GM04503 (cell line): ENCODE results near the gene FOXN3.
A peak's percentile ranks its signal among the peaks of the same experiment; 100 is the strongest.

Source experiments
- DNase-seq: peaks from one replicate; pipeline ENCODE4 v3.0.0-alpha.2; 2012; ENCODE audit warnings: low read depth

The FOXN3 gene

DNA sequence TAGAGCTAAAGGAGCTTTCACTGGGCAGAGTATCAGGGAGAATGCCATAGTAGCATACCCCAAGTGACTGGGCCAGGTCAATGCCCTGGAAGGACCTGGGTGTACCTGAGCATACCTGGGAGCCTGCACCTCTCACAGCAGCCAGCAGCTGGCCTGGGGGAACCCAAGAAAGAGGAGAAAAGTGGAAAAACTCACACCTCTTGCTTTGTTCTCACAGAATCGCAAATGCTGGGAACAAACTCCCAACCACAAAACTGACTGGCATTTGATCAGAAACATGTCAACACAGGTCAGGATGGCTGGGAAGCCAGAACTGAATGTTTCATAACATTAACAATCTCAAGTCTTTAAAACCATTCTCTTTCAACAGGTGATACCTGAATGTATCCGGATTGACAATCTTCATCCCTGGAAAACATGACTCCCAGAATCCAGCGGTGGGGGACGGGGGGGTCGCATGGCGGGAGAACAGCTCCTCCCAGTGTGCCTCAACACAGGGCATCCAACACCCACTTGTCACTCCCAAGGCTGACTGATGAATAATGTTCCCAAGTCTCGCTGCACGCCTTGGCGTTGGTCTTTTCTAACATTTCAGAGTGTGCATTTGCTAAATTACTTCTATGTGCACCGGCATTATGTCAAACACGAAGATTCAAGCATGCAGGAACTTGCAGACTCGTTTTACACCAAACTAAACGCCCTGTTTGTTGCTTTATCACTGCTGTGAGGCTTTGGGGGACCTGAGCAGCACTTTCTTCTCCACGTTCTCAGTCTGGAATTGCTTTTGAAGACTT lies 7.9 kb downstream of the FOXN3 start:
- DNase-seq, result no peak

DNA sequence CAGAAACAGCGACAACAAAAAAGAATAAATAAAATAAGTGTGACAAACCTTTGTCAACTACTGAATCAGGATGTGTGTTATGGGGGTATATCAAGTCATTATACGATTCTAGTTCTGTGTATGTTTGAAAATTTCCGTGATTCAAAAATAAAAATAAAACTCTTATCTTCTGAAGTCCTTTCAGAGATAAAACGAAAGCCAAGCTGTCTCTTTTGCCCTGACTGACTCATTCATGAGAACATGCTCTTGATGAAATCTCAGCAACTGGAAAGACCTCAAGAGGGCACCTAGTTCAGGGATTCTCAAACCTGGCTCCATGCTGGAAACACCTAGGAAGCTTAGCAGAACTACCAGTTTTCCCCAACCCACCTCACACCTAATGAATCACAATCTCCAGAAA lies 9.2 kb downstream of the FOXN3 start:
- no peak for DNase-seq

DNA sequence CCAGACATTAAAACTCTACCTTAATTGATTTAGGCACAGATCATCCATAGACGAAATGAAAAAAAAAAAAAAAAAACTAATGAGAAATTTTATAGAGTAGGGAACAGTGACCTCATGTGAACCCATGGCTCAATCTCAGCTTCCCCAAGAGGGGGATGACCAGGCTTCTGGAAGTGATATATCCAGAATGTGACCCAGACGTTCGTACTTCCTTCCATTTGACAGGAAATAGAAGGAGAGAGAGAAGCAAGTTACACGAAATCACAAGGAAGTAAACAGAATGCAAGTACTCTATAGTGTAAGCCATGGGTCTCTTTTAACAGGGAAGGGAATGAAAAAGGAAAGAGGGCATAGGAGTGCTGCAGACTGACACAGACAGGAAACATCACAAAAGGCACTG lies 10.1 kb downstream of the FOXN3 start:
- no peak for DNase-seq

DNA sequence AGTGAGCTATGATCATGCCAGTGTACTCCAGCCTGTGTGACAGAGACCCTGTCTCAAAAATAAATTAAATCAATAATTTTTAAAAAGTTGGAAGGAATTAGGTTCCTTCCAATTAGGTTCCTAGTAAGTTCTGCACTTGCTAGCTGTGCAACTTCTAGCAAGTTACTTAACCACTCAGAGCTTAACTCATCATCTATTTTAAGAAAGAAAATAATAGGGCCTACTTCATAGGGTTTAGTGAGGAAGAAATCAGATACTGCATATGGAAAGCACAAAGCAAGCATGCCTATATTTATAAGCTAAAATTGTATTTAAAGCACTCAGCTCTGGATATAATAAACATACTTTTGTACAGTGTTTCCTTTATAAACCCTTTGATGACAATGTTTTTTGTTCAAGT lies 10.7 kb downstream of the FOXN3 start:
- DNase-seq, result no peak

DNA sequence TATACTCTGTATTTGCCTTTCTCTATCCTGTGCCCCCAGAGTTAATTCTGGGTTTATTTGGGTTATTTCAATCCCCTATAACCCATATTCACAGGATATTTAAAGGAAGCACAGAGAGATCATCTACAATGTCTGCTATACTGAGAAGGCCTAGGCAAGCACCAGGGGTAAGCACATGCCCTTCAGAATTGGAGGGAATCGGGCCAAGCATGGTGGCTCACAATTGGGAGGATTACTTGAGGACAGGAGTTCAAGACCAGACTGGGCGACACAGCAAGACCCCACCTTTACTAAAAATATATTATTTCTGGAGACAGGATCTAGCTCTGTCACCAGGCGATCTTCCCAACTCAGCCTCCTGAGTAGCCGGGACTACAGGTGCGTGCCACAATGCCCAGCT lies 11.3 kb downstream of the FOXN3 start:
- DNase-seq, result no peak

- DNase-seq, result no peak
Measured at GRCh38 chr14:89402363-89402762, 14.7 kb downstream of the FOXN3 start.

DNA sequence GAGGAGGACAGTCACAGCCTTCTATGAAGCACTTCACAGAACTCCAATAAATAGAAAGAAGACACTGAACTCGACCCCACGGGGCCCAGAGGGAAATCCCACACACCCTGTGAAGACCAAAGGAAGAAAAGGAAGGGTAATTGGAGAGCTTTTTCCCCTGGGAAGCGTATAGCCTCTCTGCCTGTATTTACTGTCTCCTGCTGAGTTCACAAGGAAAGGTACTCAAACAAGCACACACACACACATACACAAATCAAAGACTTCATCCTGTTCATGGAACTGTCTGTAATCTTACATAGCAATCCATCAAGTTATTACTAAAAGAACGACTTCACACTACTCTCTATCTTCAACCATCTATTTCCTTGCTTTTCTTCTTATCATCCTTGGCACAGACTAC lies 15.3 kb downstream of the FOXN3 start:
- no peak for DNase-seq

- no peak for DNase-seq
Measured at GRCh38 chr14:89401241-89401640, 15.8 kb downstream of the FOXN3 start.

- no peak for DNase-seq
Measured at GRCh38 chr14:89400529-89400928, 16.5 kb downstream of the FOXN3 start.

- peak; percentile 70 for DNase-seq
Measured at GRCh38 chr14:89399594-89400068, 17.4 kb downstream of the FOXN3 start.

GRCh38 chr14:89399157-89399556 lies 17.9 kb downstream of the FOXN3 start:
- no peak for DNase-seq

- DNase-seq, result no peak
Measured at GRCh38 chr14:89397569-89398230, 19.3 kb downstream of the FOXN3 start.

DNA sequence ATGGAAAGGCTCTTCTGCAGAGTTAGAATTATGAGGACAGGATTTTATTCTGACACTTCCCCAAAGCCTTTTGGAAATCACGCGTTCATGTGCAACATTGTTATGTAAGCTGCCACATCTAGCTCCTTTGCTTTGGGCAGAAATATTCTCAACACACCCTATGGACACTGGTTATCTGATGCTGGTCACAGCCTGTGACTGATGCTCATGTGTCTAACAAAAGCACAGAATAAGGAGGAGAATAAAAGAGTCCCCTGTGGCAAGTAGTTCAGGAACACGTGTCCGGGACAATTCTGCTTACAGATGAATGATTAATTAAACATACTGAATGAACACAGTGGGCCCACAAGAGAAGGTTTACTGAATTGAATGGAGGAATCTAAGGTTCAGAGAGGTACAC lies 22.1 kb downstream of the FOXN3 start:
- no peak for DNase-seq

DNA sequence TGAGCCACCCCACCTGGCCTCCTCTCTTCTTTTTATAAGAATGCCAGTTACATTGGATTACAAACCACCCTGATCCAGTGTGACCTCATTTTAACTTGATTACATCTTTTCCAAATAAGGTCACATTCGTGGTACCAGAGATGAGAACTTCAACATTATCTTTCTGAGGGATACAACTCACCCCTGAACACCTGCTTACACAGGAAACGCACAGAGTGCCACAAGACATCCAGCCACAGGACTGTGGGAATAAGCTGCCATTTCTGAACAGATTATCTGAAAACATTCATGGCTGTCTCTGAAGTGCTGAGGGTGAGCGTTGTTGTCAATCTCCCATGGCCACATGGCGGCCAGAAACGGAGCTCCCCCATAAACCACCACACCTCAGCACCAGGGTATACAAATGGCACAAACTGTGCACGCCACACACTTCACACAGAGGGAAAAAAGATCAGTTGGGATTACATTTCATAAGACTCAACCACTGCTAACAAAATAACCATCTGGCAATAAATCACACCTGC lies 23.7 kb downstream of the FOXN3 start:
- DNase-seq, result no peak

GRCh38 chr14:89392181-89392580 lies 24.9 kb downstream of the FOXN3 start:
- DNase-seq, result no peak

- DNase-seq, result no peak
Measured at GRCh38 chr14:89391556-89391955, 25.5 kb downstream of the FOXN3 start.

GRCh38 chr14:89391123-89391522 lies 25.9 kb downstream of the FOXN3 start:
- no peak for DNase-seq

DNA sequence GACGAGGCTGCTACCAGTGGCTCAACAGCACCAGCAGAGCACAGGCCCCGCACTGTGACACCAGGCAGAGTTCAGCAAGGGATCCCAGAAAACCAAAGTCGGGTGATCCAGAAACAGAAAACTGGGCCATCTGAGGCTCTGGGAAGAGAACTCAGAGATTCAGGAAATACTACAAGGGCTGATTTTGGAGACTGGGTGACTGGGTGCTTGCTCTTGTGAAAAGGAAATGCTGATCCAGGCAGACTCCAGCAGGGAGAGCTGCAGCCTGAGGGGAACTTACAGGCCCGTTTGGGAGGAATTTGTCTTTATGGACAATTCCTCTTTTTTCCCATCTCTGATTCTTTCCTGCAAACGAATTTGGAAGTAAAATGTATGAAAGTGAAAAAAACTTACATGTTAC lies 28.2 kb downstream of the FOXN3 start:
- DNase-seq, result no peak

GRCh38 chr14:89387922-89388685 lies 28.9 kb downstream of the FOXN3 start:
- no peak for DNase-seq

GRCh38 chr14:89386212-89386886 lies 30.7 kb downstream of the FOXN3 start:
- no peak for DNase-seq

- no peak for DNase-seq
Measured at GRCh38 chr14:89384636-89385035, 32.4 kb downstream of the FOXN3 start.

DNA sequence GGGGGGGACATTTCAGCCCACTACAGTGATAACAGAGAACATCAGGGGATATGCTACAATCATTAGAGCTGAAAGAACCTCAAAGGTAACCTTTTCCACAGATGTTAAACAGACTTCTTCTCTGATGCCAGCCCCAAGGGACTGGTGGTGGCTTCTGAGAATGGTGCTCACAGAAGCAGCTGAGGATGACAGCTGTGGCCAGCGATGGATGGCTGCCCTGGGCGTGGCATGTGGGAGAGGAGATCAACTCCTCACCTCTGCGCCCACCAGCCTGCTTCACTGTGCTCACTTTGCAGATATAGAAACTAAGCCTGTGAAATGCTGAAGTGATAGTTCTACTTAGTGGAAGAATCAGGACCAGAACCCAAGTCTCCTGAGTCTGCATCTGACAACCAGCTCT lies 33.0 kb downstream of the FOXN3 start:
- no peak for DNase-seq
